GM23338 (cell line): ENCODE results near the gene MRPL44. TPM values are rescaled to one million over a fixed set of nuclear protein-coding genes. Genes with fewer than 3 reads are reported as not detected.

Experiments used
- ATAC-seq: fragments of 200-7000 bp; cut with Tn5 transposase; 3 replicates; pipeline ENCODE4 v1.9.1; 2020
- DNase-seq: peaks from one replicate; pipeline ENCODE4 v3.0.0-alpha.2; 2015; ENCODE audit warnings: low spot score
- H2AFZ ChIP-seq: fragments of 200-600 bp; sonication (generic); 2 replicates; pipeline ENCODE4 v1.8.0; 2016; ENCODE audit warnings: antibody characterized with exemption, mild to moderate bottlenecking, moderate library complexity
- H3F3A ChIP-seq: fragments of 200-600 bp; sonication (generic); replicated peaks from 2 replicates; pipeline ENCODE4 v1.8.0; 2017; ENCODE audit warnings: antibody characterized with exemption, mixed run types, low read depth
- H3K27ac ChIP-seq: fragments of 200-600 bp; sonication (generic); 2 replicates; pipeline ENCODE4 v1.6.1; 2016; ENCODE audit warnings: low read depth
- H3K27me3 ChIP-seq: fragments of 200-600 bp; sonication (generic); 2 replicates; pipeline ENCODE4 v1.8.0; 2016; ENCODE audit warnings: mild to moderate bottlenecking, mixed run types, moderate library complexity; ENCODE audit not compliant: insufficient read depth
- H3K36me3 ChIP-seq: fragments of 200-600 bp; sonication (generic); 2 replicates; pipeline ENCODE4 v1.8.0; 2016; ENCODE audit warnings: mild to moderate bottlenecking; ENCODE audit not compliant: insufficient read depth
- H3K4me1 ChIP-seq: fragments of 200-600 bp; sonication (generic); 2 replicates; pipeline ENCODE4 v1.8.0; 2016; ENCODE audit warnings: mild to moderate bottlenecking, moderate library complexity; ENCODE audit not compliant: insufficient read depth
- H3K4me2 ChIP-seq: fragments of 200-600 bp; sonication (generic); 2 replicates; pipeline ENCODE4 v1.7.1; 2017; ENCODE audit warnings: mixed run types
- H3K4me3 ChIP-seq: fragments of 200-600 bp; sonication (generic); 2 replicates; pipeline ENCODE4 v1.6.1; 2016; ENCODE audit warnings: mixed run types
- H3K79me2 ChIP-seq: fragments of 200-600 bp; sonication (generic); replicated peaks from 2 replicates; pipeline ENCODE4 v1.8.0; 2017; ENCODE audit warnings: mild to moderate bottlenecking; ENCODE audit not compliant: insufficient read depth
- H3K9me2 ChIP-seq: fragments of 200-600 bp; sonication (generic); 2 replicates; pipeline ENCODE4 v1.8.0; 2017; ENCODE audit not compliant: insufficient read depth
- H4K20me1 ChIP-seq: fragments of 200-600 bp; sonication (generic); replicated peaks from 2 replicates; pipeline ENCODE4 v1.8.0; 2017; ENCODE audit warnings: mild to moderate bottlenecking; ENCODE audit not compliant: insufficient read depth
- H3K27ac Mint-ChIP-seq: 2 replicates; pipeline ENCODE4 v1.8.0; 2020; ENCODE audit warnings: inconsistent platforms, mild to moderate bottlenecking, moderate library complexity, mixed read lengths
- H3K27me3 Mint-ChIP-seq: 3 replicates; pipeline ENCODE4 v1.8.0; 2022; ENCODE audit warnings: low read depth, mild to moderate bottlenecking, moderate library complexity, mixed read lengths, inconsistent platforms; ENCODE audit not compliant: insufficient read depth, poor library complexity
- H3K36me3 Mint-ChIP-seq: 3 replicates; pipeline ENCODE4 v1.8.0; 2021; ENCODE audit warnings: low read depth, mild to moderate bottlenecking, inconsistent platforms, moderate library complexity, mixed read lengths
- H3K4me1 Mint-ChIP-seq: 3 replicates; pipeline ENCODE4 v1.8.0; 2020; ENCODE audit warnings: mild to moderate bottlenecking, inconsistent platforms, mixed read lengths
- H3K4me3 Mint-ChIP-seq: 3 replicates; pipeline ENCODE4 v1.8.0; 2021; ENCODE audit warnings: moderate library complexity, mild to moderate bottlenecking, inconsistent platforms, mixed read lengths
- H3K9me3 Mint-ChIP-seq: 3 replicates; pipeline ENCODE4 v1.8.0; 2020; ENCODE audit warnings: moderate library complexity, mild to moderate bottlenecking, inconsistent platforms, mixed read lengths
- CREB1 ChIP-seq: fragments of 250-450 bp; sonication (Bioruptor Pico); IDR thresholded peaks from 2 replicates; pipeline ENCODE4 v1.5.0; 2020; ENCODE audit warnings: low read depth, mild to moderate bottlenecking, moderate library complexity
- EZH2 ChIP-seq: fragments of 200-600 bp; sonication (generic); IDR thresholded peaks from one replicate; pipeline ENCODE4 v1.8.0; 2017; ENCODE audit warnings: antibody characterized with exemption, mild to moderate bottlenecking, low read depth; ENCODE audit not compliant: unreplicated experiment
- EZH2phosphoT487 ChIP-seq: fragments of 200-600 bp; sonication (generic); IDR thresholded peaks from one replicate; pipeline ENCODE4 v1.8.1; 2018; ENCODE audit warnings: antibody characterized with exemption; ENCODE audit not compliant: unreplicated experiment
- JUNB ChIP-seq: IDR thresholded peaks from one replicate; pipeline ENCODE4 v1.6.1; 2016; ENCODE audit warnings: antibody characterized with exemption; ENCODE audit not compliant: unreplicated experiment
- NANOG ChIP-seq: IDR thresholded peaks from 2 replicates; pipeline ENCODE4 v1.6.1; 2016; ENCODE audit warnings: antibody characterized with exemption, borderline replicate concordance
- POLR2AphosphoS5 ChIP-seq: IDR thresholded peaks from 2 replicates; pipeline ENCODE4 v1.6.1; 2016; ENCODE audit warnings: antibody characterized with exemption, low read depth
- REST ChIP-seq: IDR thresholded peaks from one replicate; pipeline ENCODE4 v1.6.1; 2018; ENCODE audit warnings: antibody characterized with exemption; ENCODE audit not compliant: unreplicated experiment
- STAT1 ChIP-seq: IDR thresholded peaks from one replicate; pipeline ENCODE4 v1.6.1; 2016; ENCODE audit warnings: antibody characterized with exemption; ENCODE audit not compliant: unreplicated experiment
- ZNF114 ChIP-seq: fragments of 250-450 bp; sonication (Bioruptor Pico); IDR thresholded peaks from 2 replicates; pipeline ENCODE4 v1.5.0; 2020; ENCODE audit warnings: mild to moderate bottlenecking, moderate library complexity
- ZNF331 ChIP-seq: fragments of 250-450 bp; sonication (Bioruptor Pico); IDR thresholded peaks from 2 replicates; pipeline ENCODE4 v1.5.0; 2020; ENCODE audit warnings: low read depth, mild to moderate bottlenecking, moderate library complexity
- polyA plus RNA-seq: library from polyadenylated mRNA; unstranded; fragments of >200 nt; fragmentation: Nextera tagmentation; extraction: Ambion mirVana; gene quantifications from 2 replicates; pipeline ENCODE4 v1.2.1, GENCODE V29; 2016
- total RNA-seq: library from RNA; depleted of rRNA; stranded (reverse); fragments of >200 nt; shearing (Covaris generic); gene quantifications from 2 replicates; pipeline ENCODE4 v1.2.3, GENCODE V29; 2014
- TF ChIP-seq, protein P1 (sequence below): IDR thresholded peaks from 2 replicates; pipeline ENCODE4 v1.6.1; 2016; ENCODE audit warnings: antibody characterized with exemption
- TF ChIP-seq, protein P2 (sequence below), 2 experiments: fragments of 200-600 bp in 1 of 2; sonication (generic) in 1 of 2; conservative IDR thresholded peaks; 2 replicates each; pipeline versions ENCODE4 v1.5.1 to v1.6.1; 2016 to 2017; ENCODE audit warnings: antibody characterized with exemption in 2 of 2, low read depth in 2 of 2, mild to moderate bottlenecking in 2 of 2, moderate library complexity in 1 of 2
- TF ChIP-seq, protein P3 (sequence below): fragments of 250-450 bp; sonication (Bioruptor Pico); IDR thresholded peaks from 2 replicates; pipeline ENCODE4 v1.5.0; 2020; ENCODE audit warnings: mild to moderate bottlenecking, moderate library complexity

Gene MRPL44
- total and polyA plus RNA-seq, 2 experiments from 2014 or later, result 38.4 to 55.8 TPM

DNA sequence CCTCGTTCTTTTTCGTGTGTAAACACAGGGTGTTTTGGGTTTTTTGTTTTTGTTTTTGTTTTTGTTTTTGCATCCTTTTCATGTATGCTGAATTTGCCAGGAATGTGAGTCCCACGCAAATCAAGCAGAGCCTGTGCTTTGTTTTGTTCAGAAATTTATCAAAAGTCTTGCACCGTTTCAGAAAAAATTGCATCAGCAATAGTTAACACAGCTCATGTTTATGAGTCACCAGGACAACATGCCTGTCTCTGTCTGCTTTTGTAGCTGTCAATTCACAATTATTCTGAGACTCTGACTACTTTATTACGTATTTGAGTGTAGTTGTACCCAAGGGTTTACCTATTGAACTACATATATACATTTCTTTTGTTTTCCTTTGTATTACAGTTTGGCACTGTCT is 38.3 kb downstream of the MRPL44 start:
- DNase-seq (no peak), ATAC-seq (no peak)
- H4K20me1 ChIP-seq, result no peaks in the 10 kb centered on the region
- H3K27me3 ChIP-seq, result no peaks in the 10 kb centered on the region
- H2AFZ ChIP-seq, result no peak overlapping the region
- Mint-ChIP-seq H3K36me3 (peaks cover 16% of the 10 kb centered on the region), H3K27me3 (peaks cover 3% of the 10 kb centered on the region), H3K4me3 (no peak overlapping the region), H3K27ac (no peak overlapping the region), H3K9me3 (no peaks in the 10 kb centered on the region; the same call in 2 of the 3 replicates), H3K4me1 (no peaks in the 10 kb centered on the region)
- H3K4me3 ChIP-seq, result no peak overlapping the region
- no peaks in the 10 kb centered on the region for H3F3A ChIP-seq
- H3K79me2 ChIP-seq, result no peaks in the 10 kb centered on the region
- no peak overlapping the region for H3K27ac ChIP-seq
- H3K4me1 ChIP-seq, result no peaks in the 10 kb centered on the region
- no peaks in the 10 kb centered on the region for H3K36me3 ChIP-seq
- no peaks in the 10 kb centered on the region for H3K9me2 ChIP-seq
- no peak overlapping the region for H3K4me2 ChIP-seq
- TF ChIP-seq ZNF114 (CRISPR knock-in tag), result no peak
- TF ChIP-seq, protein P1, sequence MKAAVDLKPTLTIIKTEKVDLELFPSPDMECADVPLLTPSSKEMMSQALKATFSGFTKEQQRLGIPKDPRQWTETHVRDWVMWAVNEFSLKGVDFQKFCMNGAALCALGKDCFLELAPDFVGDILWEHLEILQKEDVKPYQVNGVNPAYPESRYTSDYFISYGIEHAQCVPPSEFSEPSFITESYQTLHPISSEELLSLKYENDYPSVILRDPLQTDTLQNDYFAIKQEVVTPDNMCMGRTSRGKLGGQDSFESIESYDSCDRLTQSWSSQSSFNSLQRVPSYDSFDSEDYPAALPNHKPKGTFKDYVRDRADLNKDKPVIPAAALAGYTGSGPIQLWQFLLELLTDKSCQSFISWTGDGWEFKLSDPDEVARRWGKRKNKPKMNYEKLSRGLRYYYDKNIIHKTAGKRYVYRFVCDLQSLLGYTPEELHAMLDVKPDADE, result no peak
- TF ChIP-seq REST, result no peak
- TF ChIP-seq POLR2AphosphoS5, result no peak
- no peak for TF ChIP-seq STAT1
- no peak for TF ChIP-seq NANOG
- no peak for TF ChIP-seq CREB1
- TF ChIP-seq, protein P2, sequence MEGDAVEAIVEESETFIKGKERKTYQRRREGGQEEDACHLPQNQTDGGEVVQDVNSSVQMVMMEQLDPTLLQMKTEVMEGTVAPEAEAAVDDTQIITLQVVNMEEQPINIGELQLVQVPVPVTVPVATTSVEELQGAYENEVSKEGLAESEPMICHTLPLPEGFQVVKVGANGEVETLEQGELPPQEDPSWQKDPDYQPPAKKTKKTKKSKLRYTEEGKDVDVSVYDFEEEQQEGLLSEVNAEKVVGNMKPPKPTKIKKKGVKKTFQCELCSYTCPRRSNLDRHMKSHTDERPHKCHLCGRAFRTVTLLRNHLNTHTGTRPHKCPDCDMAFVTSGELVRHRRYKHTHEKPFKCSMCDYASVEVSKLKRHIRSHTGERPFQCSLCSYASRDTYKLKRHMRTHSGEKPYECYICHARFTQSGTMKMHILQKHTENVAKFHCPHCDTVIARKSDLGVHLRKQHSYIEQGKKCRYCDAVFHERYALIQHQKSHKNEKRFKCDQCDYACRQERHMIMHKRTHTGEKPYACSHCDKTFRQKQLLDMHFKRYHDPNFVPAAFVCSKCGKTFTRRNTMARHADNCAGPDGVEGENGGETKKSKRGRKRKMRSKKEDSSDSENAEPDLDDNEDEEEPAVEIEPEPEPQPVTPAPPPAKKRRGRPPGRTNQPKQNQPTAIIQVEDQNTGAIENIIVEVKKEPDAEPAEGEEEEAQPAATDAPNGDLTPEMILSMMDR (conservative IDR thresholded peaks at IDR 0.05; ENCODE audit: low read depth in 2 of 2), result no peak
- TF ChIP-seq, protein P3, sequence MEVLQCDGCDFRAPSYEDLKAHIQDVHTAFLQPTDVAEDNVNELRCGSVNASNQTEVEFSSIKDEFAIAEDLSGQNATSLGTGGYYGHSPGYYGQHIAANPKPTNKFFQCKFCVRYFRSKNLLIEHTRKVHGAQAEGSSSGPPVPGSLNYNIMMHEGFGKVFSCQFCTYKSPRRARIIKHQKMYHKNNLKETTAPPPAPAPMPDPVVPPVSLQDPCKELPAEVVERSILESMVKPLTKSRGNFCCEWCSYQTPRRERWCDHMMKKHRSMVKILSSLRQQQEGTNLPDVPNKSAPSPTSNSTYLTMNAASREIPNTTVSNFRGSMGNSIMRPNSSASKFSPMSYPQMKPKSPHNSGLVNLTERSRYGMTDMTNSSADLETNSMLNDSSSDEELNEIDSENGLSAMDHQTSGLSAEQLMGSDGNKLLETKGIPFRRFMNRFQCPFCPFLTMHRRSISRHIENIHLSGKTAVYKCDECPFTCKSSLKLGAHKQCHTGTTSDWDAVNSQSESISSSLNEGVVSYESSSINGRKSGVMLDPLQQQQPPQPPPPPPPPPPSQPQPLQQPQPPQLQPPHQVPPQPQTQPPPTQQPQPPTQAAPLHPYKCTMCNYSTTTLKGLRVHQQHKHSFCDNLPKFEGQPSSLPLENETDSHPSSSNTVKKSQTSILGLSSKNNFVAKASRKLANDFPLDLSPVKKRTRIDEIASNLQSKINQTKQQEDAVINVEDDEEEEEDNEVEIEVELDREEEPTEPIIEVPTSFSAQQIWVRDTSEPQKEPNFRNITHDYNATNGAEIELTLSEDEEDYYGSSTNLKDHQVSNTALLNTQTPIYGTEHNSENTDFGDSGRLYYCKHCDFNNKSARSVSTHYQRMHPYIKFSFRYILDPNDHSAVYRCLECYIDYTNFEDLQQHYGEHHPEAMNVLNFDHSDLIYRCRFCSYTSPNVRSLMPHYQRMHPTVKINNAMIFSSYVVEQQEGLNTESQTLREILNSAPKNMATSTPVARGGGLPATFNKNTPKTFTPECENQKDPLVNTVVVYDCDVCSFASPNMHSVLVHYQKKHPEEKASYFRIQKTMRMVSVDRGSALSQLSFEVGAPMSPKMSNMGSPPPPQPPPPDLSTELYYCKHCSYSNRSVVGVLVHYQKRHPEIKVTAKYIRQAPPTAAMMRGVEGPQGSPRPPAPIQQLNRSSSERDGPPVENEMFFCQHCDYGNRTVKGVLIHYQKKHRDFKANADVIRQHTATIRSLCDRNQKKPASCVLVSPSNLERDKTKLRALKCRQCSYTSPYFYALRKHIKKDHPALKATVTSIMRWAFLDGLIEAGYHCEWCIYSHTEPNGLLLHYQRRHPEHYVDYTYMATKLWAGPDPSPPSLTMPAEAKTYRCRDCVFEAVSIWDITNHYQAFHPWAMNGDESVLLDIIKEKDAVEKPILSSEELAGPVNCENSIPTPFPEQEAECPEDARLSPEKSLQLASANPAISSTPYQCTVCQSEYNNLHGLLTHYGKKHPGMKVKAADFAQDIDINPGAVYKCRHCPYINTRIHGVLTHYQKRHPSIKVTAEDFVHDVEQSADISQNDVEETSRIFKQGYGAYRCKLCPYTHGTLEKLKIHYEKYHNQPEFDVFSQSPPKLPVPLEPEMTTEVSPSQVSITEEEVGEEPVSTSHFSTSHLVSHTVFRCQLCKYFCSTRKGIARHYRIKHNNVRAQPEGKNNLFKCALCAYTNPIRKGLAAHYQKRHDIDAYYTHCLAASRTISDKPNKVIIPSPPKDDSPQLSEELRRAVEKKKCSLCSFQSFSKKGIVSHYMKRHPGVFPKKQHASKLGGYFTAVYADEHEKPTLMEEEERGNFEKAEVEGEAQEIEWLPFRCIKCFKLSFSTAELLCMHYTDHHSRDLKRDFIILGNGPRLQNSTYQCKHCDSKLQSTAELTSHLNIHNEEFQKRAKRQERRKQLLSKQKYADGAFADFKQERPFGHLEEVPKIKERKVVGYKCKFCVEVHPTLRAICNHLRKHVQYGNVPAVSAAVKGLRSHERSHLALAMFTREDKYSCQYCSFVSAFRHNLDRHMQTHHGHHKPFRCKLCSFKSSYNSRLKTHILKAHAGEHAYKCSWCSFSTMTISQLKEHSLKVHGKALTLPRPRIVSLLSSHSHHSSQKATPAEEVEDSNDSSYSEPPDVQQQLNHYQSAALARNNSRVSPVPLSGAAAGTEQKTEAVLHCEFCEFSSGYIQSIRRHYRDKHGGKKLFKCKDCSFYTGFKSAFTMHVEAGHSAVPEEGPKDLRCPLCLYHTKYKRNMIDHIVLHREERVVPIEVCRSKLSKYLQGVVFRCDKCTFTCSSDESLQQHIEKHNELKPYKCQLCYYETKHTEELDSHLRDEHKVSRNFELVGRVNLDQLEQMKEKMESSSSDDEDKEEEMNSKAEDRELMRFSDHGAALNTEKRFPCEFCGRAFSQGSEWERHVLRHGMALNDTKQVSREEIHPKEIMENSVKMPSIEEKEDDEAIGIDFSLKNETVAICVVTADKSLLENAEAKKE (CRISPR knock-in tag), result no peak
- TF ChIP-seq ZNF331 (CRISPR knock-in tag), result no peak
- TF ChIP-seq EZH2, result no peak
- TF ChIP-seq JUNB, result no peak
- no peak for TF ChIP-seq EZH2phosphoT487
